ENCODE results near the gene GSTA5. TPM values are rescaled to one million over a fixed set of nuclear protein-coding genes. Genes with fewer than 3 reads are reported as not detected.
"Not testable (repeated sequence)": the region's sequence is repeated elsewhere in the genome, so short reads cannot be mapped to it uniquely, and the experiment has no call there.

The GSTA5 gene
- total RNA-seq, 1 donor from 2014 or later: not detected

GRCh38 chr6:52821842-52822241, 18.8 kb downstream of the GSTA5 start:
- Histone ChIP-seq H3K4me1 (no peaks in the 10 kb centered on the region), H3K27ac (no peak overlapping the region), H3K36me3 (no peaks in the 10 kb centered on the region), H3K4me3 (no peak overlapping the region), H3K9me3 (no peaks in the 10 kb centered on the region), H3K27me3 (no peaks in the 10 kb centered on the region)
- TF ChIP-seq POLR2AphosphoS5 (IDR thresholded peaks at IDR 0.05; ENCODE audit: insufficient read depth in 1 of 2, low read depth in 1 of 2) (no peak), CTCF (IDR thresholded peaks at IDR 0.05) (no peak), POLR2A (IDR thresholded peaks at IDR 0.05) (no peak)
- intact Hi-C loops (cut with DNase I): no loop called here
- DNase-seq (ENCODE audit: extremely low spot score in 2 of 2): no peak

GRCh38 chr6:52820198-52820597, 20.4 kb downstream of the GSTA5 start:
- no peak for TF ChIP-seq POLR2AphosphoS5 (IDR thresholded peaks at IDR 0.05; ENCODE audit: insufficient read depth in 1 of 2, low read depth in 1 of 2)
- no peak for TF ChIP-seq POLR2A (IDR thresholded peaks at IDR 0.05)
- no peak for TF ChIP-seq CTCF (IDR thresholded peaks at IDR 0.05)
- no peak for DNase-seq (ENCODE audit: extremely low spot score in 2 of 2)
- H3K4me3 ChIP-seq: no peak overlapping the region
- intact Hi-C loops (cut with DNase I): no loop called here
- H3K27me3 ChIP-seq: no peaks in the 10 kb centered on the region
- no peaks in the 10 kb centered on the region for H3K36me3 ChIP-seq
- no peak overlapping the region for H3K27ac ChIP-seq
- H3K4me1 ChIP-seq: no peaks in the 10 kb centered on the region
- H3K9me3 ChIP-seq: no peaks in the 10 kb centered on the region

- H3K9me3 ChIP-seq: no peaks in the 10 kb centered on the region
- H3K27ac ChIP-seq: no peak overlapping the region
- no peak for DNase-seq (ENCODE audit: extremely low spot score in 2 of 2)
- no peaks in the 10 kb centered on the region for H3K36me3 ChIP-seq
- no peaks in the 10 kb centered on the region for H3K27me3 ChIP-seq
- H3K4me3 ChIP-seq: no peak overlapping the region
- H3K4me1 ChIP-seq: no peaks in the 10 kb centered on the region
- intact Hi-C loops (cut with DNase I): no loop called here
- no peak for TF ChIP-seq POLR2AphosphoS5 (IDR thresholded peaks at IDR 0.05; ENCODE audit: insufficient read depth in 1 of 2, low read depth in 1 of 2)
- peak in 2 of 3 experiments; percentile 25 to 37 for TF ChIP-seq CTCF (IDR thresholded peaks at IDR 0.05)
Observed at GRCh38 chr6:52815167-52816092, 25.2 kb downstream of the GSTA5 start.

GRCh38 chr6:52814545-52814944, 26.1 kb downstream of the GSTA5 start:
- intact Hi-C loops (cut with DNase I): not testable (repeated sequence)

GRCh38 chr6:52809777-52810176, 30.8 kb downstream of the GSTA5 start:
- H3K4me3 ChIP-seq; H3K9me3 ChIP-seq; H3K36me3 ChIP-seq; H3K27ac ChIP-seq; intact Hi-C loops (cut with DNase I); H3K27me3 ChIP-seq; DNase-seq (ENCODE audit: extremely low spot score in 2 of 2); H3K4me1 ChIP-seq: not testable (repeated sequence)

More at GRCh38 chr6:52814545-52814944, 26.1 kb downstream of the GSTA5 start:
- H3K27ac ChIP-seq; H3K4me3 ChIP-seq; H3K4me1 ChIP-seq; H3K27me3 ChIP-seq; H3K36me3 ChIP-seq; H3K9me3 ChIP-seq; DNase-seq (ENCODE audit: extremely low spot score in 2 of 2): not testable (repeated sequence)

- Histone ChIP-seq H3K27me3 (no peaks in the 10 kb centered on the region), H3K9me3 (no peaks in the 10 kb centered on the region), H3K36me3 (no peaks in the 10 kb centered on the region), H3K27ac (no peak overlapping the region), H3K4me3 (no peak overlapping the region), H3K4me1 (no peaks in the 10 kb centered on the region)
- TF ChIP-seq POLR2AphosphoS5 (IDR thresholded peaks at IDR 0.05; ENCODE audit: insufficient read depth in 1 of 2, low read depth in 1 of 2): no peak
- no peak for TF ChIP-seq CTCF (IDR thresholded peaks at IDR 0.05)
- no peak for TF ChIP-seq POLR2A (IDR thresholded peaks at IDR 0.05)
- no peak for DNase-seq (ENCODE audit: extremely low spot score in 2 of 2)
- intact Hi-C loops (cut with DNase I): no loop called here
Observed at GRCh38 chr6:52808660-52809059, 32.0 kb downstream of the GSTA5 start.

- H3K36me3 ChIP-seq; H3K9me3 ChIP-seq; H3K4me3 ChIP-seq; H3K27me3 ChIP-seq; DNase-seq (ENCODE audit: extremely low spot score in 2 of 2); intact Hi-C loops (cut with DNase I); H3K27ac ChIP-seq; H3K4me1 ChIP-seq: not testable (repeated sequence)
Observed at GRCh38 chr6:52803668-52804255, 36.9 kb downstream of the GSTA5 start, which contains the start of gene GSTA1. TSS of gene GSTA1 (minus strand) at chr6:52803816. CDS start at chr6:52799267, 4,549 bp downstream.

Data from vagina (tissue), 2 donors.